NK-92 treated with Interleukin-12 subunit alpha and Interleukin-12 subunit beta, amount 100 ng/mL, for 24 hours (cell line): ENCODE results near the gene CAPN10.

Experiments used
- DNase-seq: peaks from one replicate; lab custom pipeline; 2025; lab: John Stamatoyannopoulos, UW

The CAPN10 gene

DNA sequence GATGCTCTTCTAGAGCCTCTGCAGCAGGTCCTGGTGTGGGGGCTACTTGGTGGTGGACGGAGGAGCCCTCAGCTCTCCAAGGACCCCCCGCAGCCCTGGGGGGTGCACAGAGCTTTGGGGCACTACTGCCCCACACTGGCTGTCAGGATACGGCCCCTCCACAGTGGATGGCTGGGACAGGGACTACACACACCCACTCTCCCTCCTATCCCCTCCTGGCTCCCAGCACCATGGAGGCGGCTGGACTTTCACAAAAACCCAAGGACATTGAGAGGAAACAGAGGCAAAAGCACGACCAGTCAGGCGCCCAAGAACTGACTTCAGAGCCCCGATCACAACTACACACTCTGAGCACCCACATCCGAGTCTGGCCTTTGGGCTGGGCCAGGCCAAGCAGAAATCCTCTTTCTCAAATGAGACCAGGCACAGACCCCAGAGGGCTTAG, 51.4 kb downstream of the CAPN10 start:
- no peak for DNase-seq

- no peak for DNase-seq
These were observed 52.1 kb downstream of the CAPN10 start for GRCh38 chr2:240638512-240639160.

DNA sequence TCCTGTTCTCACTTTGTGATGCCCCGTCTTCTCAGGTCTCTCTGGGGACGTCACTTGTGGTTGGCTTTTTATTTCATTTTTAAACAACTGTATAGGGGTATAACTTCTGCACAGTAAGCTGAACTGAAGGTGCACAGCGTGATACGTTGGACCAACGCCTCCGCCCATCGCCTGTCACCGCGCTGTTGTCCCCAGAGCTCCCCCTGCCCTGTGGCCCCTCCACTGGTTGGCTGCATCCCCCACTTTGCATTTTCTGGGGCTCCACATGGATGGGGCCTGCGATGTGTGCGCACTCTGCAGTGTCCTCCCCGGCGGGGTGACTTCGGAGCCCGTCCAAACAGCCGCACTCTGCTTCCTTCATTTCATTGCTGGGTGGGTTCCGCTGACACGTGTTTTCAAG, 53.0 kb downstream of the CAPN10 start:
- no peak for DNase-seq

GRCh38 chr2:240640939-240641338, 54.4 kb downstream of the CAPN10 start:
- DNase-seq = no peak

DNA sequence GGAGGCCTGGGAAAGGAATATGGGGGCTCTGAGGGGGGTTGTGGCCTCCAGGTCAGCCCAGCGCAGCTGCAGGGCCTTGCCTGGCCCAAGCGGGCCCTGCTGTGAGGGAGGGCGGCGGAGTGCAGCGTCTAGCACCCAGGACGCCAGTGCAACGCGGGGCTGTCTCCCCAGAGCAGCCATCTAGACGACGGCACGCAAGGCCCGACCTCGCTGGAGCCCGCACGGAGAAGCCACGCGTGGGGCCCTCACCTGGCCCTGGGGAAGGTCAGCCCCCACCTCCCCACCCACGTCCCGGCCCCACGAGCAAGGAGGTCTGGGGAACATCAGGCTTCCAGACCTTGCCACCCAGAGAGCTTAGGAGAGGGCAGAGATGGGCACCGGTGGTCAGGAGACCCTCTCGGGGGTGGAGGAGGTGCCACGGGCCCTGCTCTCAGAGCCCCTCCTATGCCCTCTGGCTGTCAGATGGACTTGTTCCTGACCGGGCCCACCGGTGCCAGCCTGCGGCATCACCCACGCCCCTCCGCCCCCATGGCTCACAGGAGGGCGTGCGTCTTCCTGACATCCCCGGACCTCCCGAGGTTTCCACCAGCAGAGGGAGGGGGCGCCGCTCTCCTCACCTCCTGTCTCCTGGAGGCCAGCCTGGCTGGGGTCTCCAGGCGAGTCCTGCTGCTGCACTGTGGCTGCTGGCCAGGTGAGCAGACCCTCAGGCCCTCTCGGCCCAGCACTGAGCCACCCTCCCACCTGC, 55.7 kb downstream of the CAPN10 start:
- no peak for DNase-seq

DNA sequence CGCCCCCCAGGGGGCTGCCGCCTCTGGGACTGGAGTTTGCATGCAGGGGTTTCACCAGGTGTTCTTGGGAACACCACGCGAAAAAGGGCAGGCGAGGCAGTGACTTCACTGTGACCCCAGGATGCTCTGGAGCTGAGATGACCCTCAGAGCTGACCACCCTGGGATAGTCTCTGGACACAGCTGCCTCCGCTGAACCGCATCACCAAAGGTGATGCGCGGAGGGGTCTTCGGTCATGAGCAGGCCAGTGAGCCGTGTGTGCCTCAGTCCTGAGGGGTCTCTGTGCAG, 56.2 kb downstream of the CAPN10 start:
- no peak for DNase-seq

DNA sequence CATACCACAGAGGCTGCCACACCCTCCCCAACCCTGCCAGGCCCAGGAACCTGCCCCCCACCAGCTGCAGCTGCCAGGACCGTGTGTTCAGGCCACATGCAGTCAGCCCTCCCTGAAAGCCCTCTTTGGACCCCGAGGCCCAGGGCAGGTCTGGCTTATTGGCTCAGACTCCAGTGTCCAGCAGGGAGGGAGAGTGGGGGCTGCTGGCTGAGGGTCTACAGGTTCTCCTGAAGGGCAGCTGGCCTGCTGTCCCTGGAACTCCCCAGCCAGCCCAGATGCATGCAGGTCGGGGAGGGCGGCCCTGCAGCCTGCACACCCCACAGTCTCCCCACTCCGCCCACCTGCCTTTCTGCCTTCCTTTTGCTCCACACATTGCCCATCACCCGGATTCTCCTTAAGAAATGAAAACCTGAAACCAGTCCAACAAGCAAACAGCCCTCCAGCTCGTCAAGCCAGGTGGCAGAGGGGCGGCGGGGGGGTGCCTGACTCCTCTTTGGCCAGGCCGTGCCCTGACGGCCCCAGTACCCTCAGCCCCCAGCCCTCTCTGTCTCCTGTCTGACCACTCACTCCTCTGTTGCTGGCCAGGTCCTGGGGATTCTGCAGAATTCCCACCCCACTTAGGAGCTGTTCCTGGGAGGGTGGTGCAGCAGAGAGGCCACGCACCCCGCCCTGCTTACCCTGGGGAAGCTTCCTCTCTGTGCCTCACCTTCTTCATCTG, 56.7 kb downstream of the CAPN10 start:
- no peak for DNase-seq

GRCh38 chr2:240643811-240644150, 57.2 kb downstream of the CAPN10 start:
- no peak for DNase-seq

DNA sequence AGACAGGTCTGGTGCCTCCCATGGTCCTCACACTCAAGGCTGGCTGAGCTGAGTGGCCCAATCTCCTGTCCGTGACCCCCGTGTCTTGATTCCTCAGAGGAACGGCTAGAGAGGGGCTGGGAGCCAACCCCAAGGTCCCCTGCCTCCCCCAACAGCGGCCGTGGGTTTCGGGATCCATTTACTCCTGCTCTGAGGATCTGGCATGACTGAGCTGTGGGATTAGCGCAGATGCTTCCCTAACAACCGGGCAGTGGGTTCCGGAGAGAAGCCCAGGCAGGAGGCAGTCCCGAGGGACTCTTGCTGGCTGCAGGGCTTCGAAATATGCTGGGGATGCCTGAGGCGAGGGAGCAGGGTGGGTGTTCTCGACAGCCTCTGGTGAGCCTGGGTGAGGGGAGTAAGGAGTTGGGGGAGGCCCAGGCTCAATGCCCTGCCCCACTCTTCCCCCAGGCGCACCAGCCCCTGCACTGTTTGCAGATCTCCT, 57.7 kb downstream of the CAPN10 start:
- no peak for DNase-seq

DNA sequence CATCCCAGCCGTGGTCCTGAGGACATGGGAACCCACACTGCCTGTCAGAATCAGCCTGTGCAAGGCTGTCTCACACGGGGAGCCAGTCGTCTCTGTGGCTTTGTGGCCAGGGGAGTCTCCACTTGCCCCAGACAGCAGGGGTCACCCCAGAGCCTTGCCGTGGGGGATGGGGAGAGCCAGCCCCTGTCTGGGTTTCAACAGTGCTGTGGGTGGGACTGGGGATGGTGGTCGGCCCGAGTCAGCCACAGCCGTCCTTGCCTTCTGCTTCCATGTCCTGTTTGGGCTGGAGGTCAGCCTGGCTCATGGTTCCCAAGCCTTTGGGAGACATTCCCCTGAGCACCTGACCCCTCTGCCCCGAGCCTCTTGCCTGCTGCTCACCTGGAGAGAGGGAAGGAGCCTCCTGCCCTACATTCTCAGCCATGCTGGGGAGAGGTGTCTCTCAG, 58.3 kb downstream of the CAPN10 start:
- DNase-seq = no peak

DNA sequence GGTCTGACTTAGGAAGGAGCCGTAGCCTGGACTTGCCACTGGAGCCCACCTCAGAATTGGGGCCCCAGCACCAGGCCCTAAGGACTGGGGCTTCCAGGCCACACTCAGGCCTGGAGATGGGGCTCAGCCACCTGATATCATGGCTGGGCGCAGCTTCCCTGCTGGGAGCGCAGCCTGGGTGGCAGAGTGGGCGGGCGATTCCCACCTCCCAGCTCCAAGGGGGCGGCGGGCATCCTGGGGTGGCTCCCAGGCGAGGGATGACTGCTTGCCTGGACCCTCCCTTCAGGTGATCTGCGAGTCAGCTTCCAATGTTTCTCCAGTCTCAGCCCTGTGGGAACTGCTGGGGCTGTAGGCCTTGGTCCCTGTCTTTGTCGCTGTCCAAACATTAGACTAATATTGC, 58.8 kb downstream of the CAPN10 start:
- no peak for DNase-seq

DNA sequence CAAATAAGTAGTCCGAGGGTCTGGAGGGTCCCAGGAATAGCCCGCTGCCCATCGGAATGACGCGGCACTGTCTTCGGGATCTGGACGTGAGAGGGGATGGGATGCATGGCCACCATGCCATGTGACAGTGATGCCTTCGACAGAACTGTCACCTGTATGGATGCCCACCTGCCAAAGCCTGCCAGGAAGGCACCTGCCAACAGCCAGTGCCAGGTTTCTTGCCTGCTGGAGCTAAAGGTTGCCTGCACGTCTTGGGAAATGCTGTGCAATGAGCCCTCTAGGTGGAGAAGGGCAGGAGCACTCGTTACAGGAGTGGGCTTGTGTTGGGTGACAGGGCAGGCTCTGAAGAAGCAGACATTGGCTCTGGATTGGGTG, 59.3 kb downstream of the CAPN10 start:
- DNase-seq = no peak

- DNase-seq = no peak
These were observed 59.8 kb downstream of the CAPN10 start for GRCh38 chr2:240646176-240646899.

GRCh38 chr2:240646900-240647502, 60.5 kb downstream of the CAPN10 start:
- DNase-seq = no peak

GRCh38 chr2:240647503-240648154, 61.1 kb downstream of the CAPN10 start:
- no peak for DNase-seq

GRCh38 chr2:240648155-240648649, 61.7 kb downstream of the CAPN10 start:
- no peak for DNase-seq
